HEK293 (cell line): ENCODE measurements around the gene DOCK4.

Experiments
- CTCF ChIA-PET: fragments of 350-600 bp; formaldehyde crosslinking; extraction: SDS; loops from one replicate; lab custom pipeline; 2021; ENCODE audit warnings: antibody characterized with exemption; lab: Yijun Ruan, JAX
- POLR2A ChIA-PET: fragments of 300-600 bp; formaldehyde crosslinking; extraction: SDS; loops from one replicate; lab custom pipeline; 2020; ENCODE audit warnings: antibody characterized with exemption, inconsistent platforms; lab: Yijun Ruan, JAX
- H3K27ac ChIP-seq: fragments of 200-500 bp; sonication (Bioruptor generic); 2 replicates; pipeline ENCODE4 v1.5.1; 2014; ENCODE audit warnings: low read depth, low read length, control low read depth, inconsistent platforms; ENCODE audit errors: extremely low read depth
- H3K36me3 ChIP-seq, 2 experiments: fragments of 200-500 bp in 1 of 2; sonication (Bioruptor generic) in 1 of 2; 1 replicate in 1 of 2; 2 replicates in 1 of 2; pipeline ENCODE4 v1.5.1; 2014 to 2017; ENCODE audit warnings: inconsistent platforms in 2 of 2, low read length in 2 of 2; ENCODE audit not compliant: control insufficient read depth in 2 of 2, insufficient read depth in 1 of 2
- H3K4me1 ChIP-seq: fragments of 200-500 bp; sonication (Bioruptor generic); 2 replicates; pipeline ENCODE4 v1.5.1; 2014; ENCODE audit warnings: mild to moderate bottlenecking, low read length, inconsistent platforms; ENCODE audit not compliant: control insufficient read depth, insufficient read depth
- H3K4me3 ChIP-seq: 2 replicates; pipeline ENCODE4 v1.5.1; 2011; ENCODE audit warnings: low read depth, mild to moderate bottlenecking, control low read depth, low read length, moderate library complexity
- H3K9me3 ChIP-seq: fragments of 200-500 bp; sonication (Bioruptor generic); 2 replicates; pipeline ENCODE4 v1.5.1; 2014; ENCODE audit warnings: low read depth, low read length, inconsistent platforms; ENCODE audit not compliant: control insufficient read depth, insufficient read depth
- SCRT1 ChIP-seq: fragments of 450-650 bp; formaldehyde crosslinking; IDR thresholded peaks from 2 replicates; pipeline ENCODE4 v1.5.1; 2016; ENCODE audit warnings: missing biosample characterization, missing genetic modification characterization, borderline replicate concordance
- ZNF146 ChIP-seq: fragments of 450-650 bp; formaldehyde crosslinking; IDR thresholded peaks from 2 replicates; pipeline ENCODE4 v1.5.1; 2016; ENCODE audit warnings: missing biosample characterization, missing genetic modification characterization
- ZNF174 ChIP-seq: fragments of 450-650 bp; formaldehyde crosslinking; IDR thresholded peaks from 2 replicates; pipeline ENCODE4 v1.5.0; 2017; ENCODE audit warnings: missing biosample characterization, mild to moderate bottlenecking, missing genetic modification characterization
- ZNF335 ChIP-seq: fragments of 450-650 bp; formaldehyde crosslinking; conservative IDR thresholded peaks from 2 replicates; pipeline ENCODE4 v1.5.1; 2016; ENCODE audit warnings: missing biosample characterization, missing genetic modification characterization
- ZNF350 ChIP-seq: fragments of 450-650 bp; formaldehyde crosslinking; IDR thresholded peaks from 2 replicates; pipeline ENCODE4 v1.5.0; 2017; ENCODE audit warnings: missing biosample characterization, mild to moderate bottlenecking, missing genetic modification characterization
- ZNF514 ChIP-seq: fragments of 450-650 bp; formaldehyde crosslinking; IDR thresholded peaks from 2 replicates; pipeline ENCODE4 v1.5.1; 2016; ENCODE audit warnings: missing biosample characterization, missing genetic modification characterization
- ZNF585B ChIP-seq: fragments of 450-650 bp; formaldehyde crosslinking; IDR thresholded peaks from 2 replicates; pipeline ENCODE4 v1.5.1; 2016; ENCODE audit warnings: missing biosample characterization, missing genetic modification characterization
- ZNF658 ChIP-seq: fragments of 450-650 bp; formaldehyde crosslinking; IDR thresholded peaks from 2 replicates; pipeline ENCODE4; 2016; ENCODE audit warnings: missing biosample characterization, missing genetic modification characterization
- ZNF660 ChIP-seq: fragments of 450-650 bp; IDR thresholded peaks from 2 replicates; pipeline ENCODE4 v1.5.1; 2018; ENCODE audit warnings: missing biosample characterization, mild to moderate bottlenecking, missing genetic modification characterization
- ZNF792 ChIP-seq: fragments of 450-650 bp; formaldehyde crosslinking; IDR thresholded peaks from 2 replicates; pipeline ENCODE4 v1.5.1; 2016; ENCODE audit warnings: missing biosample characterization, missing genetic modification characterization
- TF ChIP-seq, protein P1 (sequence below): fragments of 450-650 bp; formaldehyde crosslinking; IDR thresholded peaks from 2 replicates; pipeline ENCODE4 v1.5.1; 2016; ENCODE audit warnings: missing biosample characterization, missing genetic modification characterization
- TF ChIP-seq, protein P2 (sequence below): fragments of 450-650 bp; formaldehyde crosslinking; IDR thresholded peaks from 2 replicates; pipeline ENCODE4 v1.5.1; 2016; ENCODE audit warnings: missing biosample characterization, missing genetic modification characterization
- TF ChIP-seq, protein P3 (sequence below): fragments of 450-650 bp; formaldehyde crosslinking; conservative IDR thresholded peaks from 2 replicates; pipeline ENCODE4 v1.5.1; 2016; ENCODE audit warnings: low read depth, missing biosample characterization, missing genetic modification characterization

DOCK4 gene

DNA sequence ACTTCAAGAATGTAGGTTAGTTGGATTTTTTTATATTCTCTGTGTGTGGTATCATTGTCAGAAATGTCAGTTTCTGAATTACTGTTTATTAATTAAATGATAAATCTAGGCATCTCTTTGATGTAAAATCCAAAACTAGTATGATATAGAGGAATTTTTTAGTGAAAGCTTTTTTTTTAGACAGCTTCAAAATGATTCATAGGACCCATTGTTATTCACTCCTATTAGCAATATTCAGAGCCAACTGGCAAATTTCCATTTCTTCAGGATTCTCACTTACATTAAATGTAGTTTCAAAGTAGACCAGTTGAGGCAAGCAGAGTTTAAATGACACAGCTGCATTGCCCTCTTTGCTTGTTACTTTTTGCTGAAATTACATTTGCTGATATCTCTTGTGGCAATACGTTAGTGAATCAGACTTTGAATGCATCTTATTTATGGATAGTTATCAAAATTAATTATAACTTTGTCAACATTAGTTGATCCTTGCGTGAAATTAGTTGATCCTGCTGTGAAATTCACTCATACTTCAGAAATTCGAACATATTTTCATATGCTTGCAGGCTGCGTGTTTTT is 20.6 kb upstream of the DOCK4 start:
- no peaks in the 10 kb centered on the region for H3K9me3 ChIP-seq
- POLR2A ChIA-PET = no interaction called here
- no peak overlapping the region for H3K4me3 ChIP-seq
- CTCF ChIA-PET = no interaction called here
- H3K27ac ChIP-seq = no peak overlapping the region
- TF ChIP-seq, protein P1, sequence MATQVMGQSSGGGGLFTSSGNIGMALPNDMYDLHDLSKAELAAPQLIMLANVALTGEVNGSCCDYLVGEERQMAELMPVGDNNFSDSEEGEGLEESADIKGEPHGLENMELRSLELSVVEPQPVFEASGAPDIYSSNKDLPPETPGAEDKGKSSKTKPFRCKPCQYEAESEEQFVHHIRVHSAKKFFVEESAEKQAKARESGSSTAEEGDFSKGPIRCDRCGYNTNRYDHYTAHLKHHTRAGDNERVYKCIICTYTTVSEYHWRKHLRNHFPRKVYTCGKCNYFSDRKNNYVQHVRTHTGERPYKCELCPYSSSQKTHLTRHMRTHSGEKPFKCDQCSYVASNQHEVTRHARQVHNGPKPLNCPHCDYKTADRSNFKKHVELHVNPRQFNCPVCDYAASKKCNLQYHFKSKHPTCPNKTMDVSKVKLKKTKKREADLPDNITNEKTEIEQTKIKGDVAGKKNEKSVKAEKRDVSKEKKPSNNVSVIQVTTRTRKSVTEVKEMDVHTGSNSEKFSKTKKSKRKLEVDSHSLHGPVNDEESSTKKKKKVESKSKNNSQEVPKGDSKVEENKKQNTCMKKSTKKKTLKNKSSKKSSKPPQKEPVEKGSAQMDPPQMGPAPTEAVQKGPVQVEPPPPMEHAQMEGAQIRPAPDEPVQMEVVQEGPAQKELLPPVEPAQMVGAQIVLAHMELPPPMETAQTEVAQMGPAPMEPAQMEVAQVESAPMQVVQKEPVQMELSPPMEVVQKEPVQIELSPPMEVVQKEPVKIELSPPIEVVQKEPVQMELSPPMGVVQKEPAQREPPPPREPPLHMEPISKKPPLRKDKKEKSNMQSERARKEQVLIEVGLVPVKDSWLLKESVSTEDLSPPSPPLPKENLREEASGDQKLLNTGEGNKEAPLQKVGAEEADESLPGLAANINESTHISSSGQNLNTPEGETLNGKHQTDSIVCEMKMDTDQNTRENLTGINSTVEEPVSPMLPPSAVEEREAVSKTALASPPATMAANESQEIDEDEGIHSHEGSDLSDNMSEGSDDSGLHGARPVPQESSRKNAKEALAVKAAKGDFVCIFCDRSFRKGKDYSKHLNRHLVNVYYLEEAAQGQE (tag by site-specific recombination) = no peak
- TF ChIP-seq ZNF585B = no peak
- TF ChIP-seq, protein P2, sequence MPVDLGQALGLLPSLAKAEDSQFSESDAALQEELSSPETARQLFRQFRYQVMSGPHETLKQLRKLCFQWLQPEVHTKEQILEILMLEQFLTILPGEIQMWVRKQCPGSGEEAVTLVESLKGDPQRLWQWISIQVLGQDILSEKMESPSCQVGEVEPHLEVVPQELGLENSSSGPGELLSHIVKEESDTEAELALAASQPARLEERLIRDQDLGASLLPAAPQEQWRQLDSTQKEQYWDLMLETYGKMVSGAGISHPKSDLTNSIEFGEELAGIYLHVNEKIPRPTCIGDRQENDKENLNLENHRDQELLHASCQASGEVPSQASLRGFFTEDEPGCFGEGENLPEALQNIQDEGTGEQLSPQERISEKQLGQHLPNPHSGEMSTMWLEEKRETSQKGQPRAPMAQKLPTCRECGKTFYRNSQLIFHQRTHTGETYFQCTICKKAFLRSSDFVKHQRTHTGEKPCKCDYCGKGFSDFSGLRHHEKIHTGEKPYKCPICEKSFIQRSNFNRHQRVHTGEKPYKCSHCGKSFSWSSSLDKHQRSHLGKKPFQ (tag by site-specific recombination) = no peak
- no peak for TF ChIP-seq ZNF350 (tag by site-specific recombination)
- no peak for TF ChIP-seq ZNF514
- no peak for TF ChIP-seq ZNF335
- TF ChIP-seq ZNF658 (tag by site-specific recombination) = no peak
- no peak for TF ChIP-seq ZNF146 (tag by site-specific recombination)
- H3K4me1 ChIP-seq = no peaks in the 10 kb centered on the region
- H3K36me3 ChIP-seq = no peaks in the 10 kb centered on the region

GRCh38 chr7:112225006-112225405 is 18.8 kb upstream of the DOCK4 start:
- Histone ChIP-seq H3K4me3 (no peak overlapping the region), H3K4me1 (no peaks in the 10 kb centered on the region), H3K27ac (no peak overlapping the region), H3K9me3 (no peaks in the 10 kb centered on the region), H3K36me3 (no peaks in the 10 kb centered on the region)
- no peak for TF ChIP-seq ZNF660 (tag by site-specific recombination)
- no peak for TF ChIP-seq ZNF792 (tag by site-specific recombination)
- TF ChIP-seq SCRT1 = no peak
- no peak for TF ChIP-seq ZNF174
- TF ChIP-seq, protein P3, sequence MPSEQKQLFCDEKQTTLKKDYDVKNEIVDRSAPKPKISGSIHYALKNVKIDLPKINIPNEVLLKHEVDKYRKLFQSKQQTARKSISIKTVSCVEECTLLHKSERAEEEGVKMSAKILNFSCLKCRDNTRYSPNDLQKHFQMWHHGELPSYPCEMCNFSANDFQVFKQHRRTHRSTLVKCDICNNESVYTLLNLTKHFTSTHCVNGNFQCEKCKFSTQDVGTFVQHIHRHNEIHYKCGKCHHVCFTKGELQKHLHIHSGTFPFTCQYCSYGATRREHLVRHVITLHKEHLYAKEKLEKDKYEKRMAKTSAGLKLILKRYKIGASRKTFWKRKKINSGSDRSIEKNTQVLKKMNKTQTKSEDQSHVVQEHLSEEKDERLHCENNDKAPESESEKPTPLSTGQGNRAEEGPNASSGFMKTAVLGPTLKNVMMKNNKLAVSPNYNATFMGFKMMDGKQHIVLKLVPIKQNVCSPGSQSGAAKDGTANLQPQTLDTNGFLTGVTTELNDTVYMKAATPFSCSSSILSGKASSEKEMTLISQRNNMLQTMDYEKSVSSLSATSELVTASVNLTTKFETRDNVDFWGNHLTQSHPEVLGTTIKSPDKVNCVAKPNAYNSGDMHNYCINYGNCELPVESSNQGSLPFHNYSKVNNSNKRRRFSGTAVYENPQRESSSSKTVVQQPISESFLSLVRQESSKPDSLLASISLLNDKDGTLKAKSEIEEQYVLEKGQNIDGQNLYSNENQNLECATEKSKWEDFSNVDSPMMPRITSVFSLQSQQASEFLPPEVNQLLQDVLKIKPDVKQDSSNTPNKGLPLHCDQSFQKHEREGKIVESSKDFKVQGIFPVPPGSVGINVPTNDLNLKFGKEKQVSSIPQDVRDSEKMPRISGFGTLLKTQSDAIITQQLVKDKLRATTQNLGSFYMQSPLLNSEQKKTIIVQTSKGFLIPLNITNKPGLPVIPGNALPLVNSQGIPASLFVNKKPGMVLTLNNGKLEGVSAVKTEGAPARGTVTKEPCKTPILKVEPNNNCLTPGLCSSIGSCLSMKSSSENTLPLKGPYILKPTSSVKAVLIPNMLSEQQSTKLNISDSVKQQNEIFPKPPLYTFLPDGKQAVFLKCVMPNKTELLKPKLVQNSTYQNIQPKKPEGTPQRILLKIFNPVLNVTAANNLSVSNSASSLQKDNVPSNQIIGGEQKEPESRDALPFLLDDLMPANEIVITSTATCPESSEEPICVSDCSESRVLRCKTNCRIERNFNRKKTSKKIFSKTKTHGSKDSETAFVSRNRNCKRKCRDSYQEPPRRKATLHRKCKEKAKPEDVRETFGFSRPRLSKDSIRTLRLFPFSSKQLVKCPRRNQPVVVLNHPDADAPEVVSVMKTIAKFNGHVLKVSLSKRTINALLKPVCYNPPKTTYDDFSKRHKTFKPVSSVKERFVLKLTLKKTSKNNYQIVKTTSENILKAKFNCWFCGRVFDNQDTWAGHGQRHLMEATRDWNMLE (tag by site-specific recombination) = no peak
- POLR2A ChIA-PET = no interaction called here
- CTCF ChIA-PET = interaction anchor here (0.7 kb wide), 1 partner anchor 54 kb away, joined by 5 read pairs; no protein-coding TSS in a partner anchor
